CD14-positive monocyte (primary cell): Measurements from ENCODE around the gene KIRREL1. TPM values are rescaled to one million over a fixed set of nuclear protein-coding genes. Genes with fewer than 3 reads are reported as not detected.

Experiments used
- DNase-seq, 3 donors: peaks; one replicate each; pipeline ENCODE4 v3.0.0-alpha.2; 2011 to 2022
- H2AFZ ChIP-seq: 2 replicates; pipeline ENCODE4 v1.6.0; 2012; ENCODE audit warnings: mild to moderate bottlenecking, low read depth, low read length, inconsistent platforms; ENCODE audit not compliant: insufficient read depth, poor library complexity, severe bottlenecking
- H3K27ac ChIP-seq, 2 donors: 1 replicate in 1 of 2; 2 replicates in 1 of 2; pipeline ENCODE4 v1.5.1; 2012 to 2013; ENCODE audit warnings: low read length in 2 of 2, control low read depth in 1 of 2, inconsistent platforms in 1 of 2, low read depth in 1 of 2, mild to moderate bottlenecking in 1 of 2
- H3K27me3 ChIP-seq, 2 donors: one replicate each; pipeline versions ENCODE4 v1.6.0 to v1.6.1; 2011 to 2013; ENCODE audit warnings: low read length in 2 of 2; ENCODE audit not compliant: control insufficient read depth in 2 of 2, insufficient read depth in 2 of 2
- H3K36me3 ChIP-seq, 2 donors: replicated peaks in 1 of 2; 1 replicate in 1 of 2; 2 replicates in 1 of 2; pipeline versions ENCODE4 v1.5.1 to v1.6.1; 2012 to 2013; ENCODE audit warnings: low read length in 2 of 2, control low read depth in 1 of 2, inconsistent platforms in 1 of 2, mild to moderate bottlenecking in 1 of 2; ENCODE audit not compliant: insufficient read depth in 2 of 2, control insufficient read depth in 1 of 2
- H3K4me1 ChIP-seq, 2 donors: 1 replicate in 1 of 2; 2 replicates in 1 of 2; pipeline versions ENCODE4 v1.5.1 to v1.6.1; 2012 to 2013; ENCODE audit warnings: low read length in 2 of 2, control low read depth in 1 of 2, inconsistent platforms in 1 of 2, mild to moderate bottlenecking in 1 of 2, moderate library complexity in 1 of 2; ENCODE audit not compliant: insufficient read depth in 2 of 2, control insufficient read depth in 1 of 2
- H3K4me2 ChIP-seq: replicated peaks from 2 replicates; pipeline ENCODE3; 2012; ENCODE audit warnings: low read length, moderate library complexity, mild to moderate bottlenecking; ENCODE audit not compliant: poor library complexity, severe bottlenecking; ENCODE audit errors: extremely low read depth
- H3K4me3 ChIP-seq, 3 experiments: fragments of 200-600 bp in 1 of 3; sonication (generic) in 1 of 3; replicated peaks in 1 of 3; 1 replicate in 2 of 3; 2 replicates in 1 of 3; pipeline ENCODE4 v1.5.1; 2011 to 2013; ENCODE audit warnings: low read length in 3 of 3, mild to moderate bottlenecking in 3 of 3, control low read depth in 2 of 3, low read depth in 2 of 3, inconsistent platforms in 1 of 3, moderate library complexity in 1 of 3
- H3K79me2 ChIP-seq: 2 replicates; pipeline ENCODE4 v1.6.0; 2012; ENCODE audit warnings: mild to moderate bottlenecking, control low read depth, inconsistent platforms, low read length, moderate library complexity; ENCODE audit not compliant: insufficient read depth
- H3K9ac ChIP-seq: 2 replicates; pipeline ENCODE4 v1.6.0; 2017; ENCODE audit warnings: low read length, mild to moderate bottlenecking; ENCODE audit not compliant: insufficient read depth, poor library complexity, severe bottlenecking
- H3K9me3 ChIP-seq, 2 donors: replicated peaks in 1 of 2; 1 replicate in 1 of 2; 2 replicates in 1 of 2; pipeline versions ENCODE4 v1.5.1 to v1.6.1; 2012 to 2013; ENCODE audit warnings: low read length in 2 of 2, control low read depth in 1 of 2; ENCODE audit not compliant: control insufficient read depth in 1 of 2, insufficient read depth in 1 of 2
- H4K20me1 ChIP-seq: 2 replicates; pipeline ENCODE4 v1.6.0; 2012; ENCODE audit warnings: mild to moderate bottlenecking, low read length, control low read depth, moderate library complexity; ENCODE audit not compliant: insufficient read depth
- H3K27ac Mint-ChIP-seq, 7 donors: one replicate each; pipeline ENCODE4 v1.8.0; 2020; ENCODE audit warnings: mild to moderate bottlenecking in 7 of 7, mixed read lengths in 7 of 7, moderate library complexity in 6 of 7, inconsistent platforms in 2 of 7
- H3K27me3 Mint-ChIP-seq, 3 donors: one replicate each; pipeline ENCODE4 v1.8.0; 2021 to 2022; ENCODE audit warnings: low read depth in 3 of 3, mild to moderate bottlenecking in 3 of 3, mixed read lengths in 3 of 3, moderate library complexity in 3 of 3, inconsistent platforms in 1 of 3
- H3K36me3 Mint-ChIP-seq, 2 donors: one replicate each; pipeline ENCODE4 v1.8.0; 2020; ENCODE audit warnings: mixed read lengths in 2 of 2, inconsistent platforms in 1 of 2, mild to moderate bottlenecking in 1 of 2
- H3K4me1 Mint-ChIP-seq: one replicate; pipeline ENCODE4 v1.8.0; 2020; ENCODE audit warnings: mild to moderate bottlenecking, mixed read lengths
- H3K4me3 Mint-ChIP-seq, 2 donors: one replicate each; pipeline ENCODE4 v1.8.0; 2020; ENCODE audit warnings: mild to moderate bottlenecking in 2 of 2, mixed read lengths in 2 of 2, moderate library complexity in 1 of 2
- H3K9me3 Mint-ChIP-seq, 7 donors: one replicate each; pipeline ENCODE4 v1.8.0; 2020 to 2022; ENCODE audit warnings: mixed read lengths in 7 of 7, mild to moderate bottlenecking in 6 of 7, moderate library complexity in 6 of 7, inconsistent platforms in 2 of 7
- CTCF ChIP-seq: fragments of 200-600 bp; IDR thresholded peaks from one replicate; pipeline ENCODE4 v1.8.0; 2022; ENCODE audit warnings: antibody characterized with exemption, mild to moderate bottlenecking
- WGBS: methylation state at CpG from one replicate; pipeline ENCODE4 v1.1.5; 2013; ENCODE audit warnings: missing lambda C conversion rate; ENCODE audit not compliant: insufficient coverage; 5-methylcytosine and 5-hydroxymethylcytosine counted together
- intact Hi-C, 2 donors: fragments of 100-400 bp; cut with micrococcal nuclease; formaldehyde crosslinking; loops; one replicate each; pipeline versions ENCODE4 v1.15.0 to v1.15.1; 2023
- polyA minus RNA-seq: library from RNA; depleted of rRNA, polyadenylated mRNA; stranded (reverse); fragments of >200 nt; gene quantifications from 2 replicates; pipeline ENCODE4 v1.2.3, GENCODE V29; 2012
- polyA plus RNA-seq, 3 donors: library from polyadenylated mRNA; depleted of rRNA in 1 of 3; unstranded in 2 of 3; stranded (reverse) in 1 of 3; fragments of 300-500 nt in 2 of 3; fragments of >200 nt in 1 of 3; fragmentation: Illumina TruSeq in 2 of 3; gene quantifications; 1 replicate in 2 of 3; 2 replicates in 1 of 3; pipeline ENCODE4 v1.2.3, GENCODE V29; 2012 to 2021
- total RNA-seq, 12 experiments: library from RNA in 1 of 12; stranded (reverse) in 1 of 12; fragments of 120-200 nt in 1 of 12; gene quantifications; one replicate each; pipeline ENCODE4 v1.2.4 and lab custom pipeline; 2013 to 2026; ENCODE audit warnings: mixed read lengths in 6 of 12, inconsistent platforms in 1 of 12

KIRREL1 gene
- total RNA-seq (2013) = 0.13 TPM
- not detected for polyA plus RNA-seq
- polyA minus RNA-seq = under 0.01 TPM in 1 of 2 replicates, not detected in the other
- 0 to 1.5 (median 0.17) reads per million in 11 experiments for total RNA-seq (lab: John Stamatoyannopoulos, UW)

GRCh38 chr1:157993147-157993917 lies at the start of gene KIRREL1:
KIRREL1 (plus strand) TSS chr1:157993645; CDS start chr1:157993677, 32 bp downstream.
- peaks cover 16% of the 10 kb centered on the region for H3K4me1 Mint-ChIP-seq
- no peak for TF ChIP-seq CTCF

GRCh38 chr1:157944663-157945280 lies 48.7 kb upstream of the KIRREL1 start:
- peak overlapping the region; percentile 37 to 80 for H3K4me3 Mint-ChIP-seq

More at GRCh38 chr1:157993147-157993917, at the start of gene KIRREL1:
- H3K4me3 Mint-ChIP-seq = peak within 1 kb of the TSS; percentile 79 to 95
- peak within 1 kb of the TSS; percentile 11 to 74 (median 21) for H3K4me3 ChIP-seq
- H3K27me3 ChIP-seq = peaks cover 24 to 55% of the 10 kb centered on the region in 2 donors
- peaks cover 44 to 72% (median 51%) of the 10 kb centered on the region in 3 donors for H3K27me3 Mint-ChIP-seq
- H3K9ac ChIP-seq = peak within 1 kb of the TSS; percentile 36
- H3K36me3 Mint-ChIP-seq = peaks cover 0 to 4% of the 10 kb centered on the region in 2 donors
- intact Hi-C loops = loop anchor here in 1 of 2 donors (10.0 kb wide), 1 partner anchor 131 kb away; a partner anchor contains a TSS
- no peaks in the 10 kb centered on the region for H3K9me3 ChIP-seq
- no peaks in the 10 kb centered on the region for H3K79me2 ChIP-seq
- H3K4me1 ChIP-seq = peaks cover 11 to 16% of the 10 kb centered on the region in 2 donors
- no peaks in the 10 kb centered on the region for H3K36me3 ChIP-seq
- H3K27ac Mint-ChIP-seq = peak within 1 kb of the TSS in 2 of 7 donors; percentile 6 to 30
- WGBS = under 1% methylated on average over 59 of the region's 62 CpGs
- H3K4me2 ChIP-seq = peak within 1 kb of the TSS; percentile 81
- H3K9me3 Mint-ChIP-seq = peaks cover 0 to 10% (median 2%) of the 10 kb centered on the region in 7 donors
- no peak for DNase-seq
- H4K20me1 ChIP-seq = no peaks in the 10 kb centered on the region
- H2AFZ ChIP-seq = peak within 1 kb of the TSS; percentile 68
- H3K27ac ChIP-seq = no peak within 1 kb of the TSS

More at GRCh38 chr1:157944663-157945280, 48.7 kb upstream of the KIRREL1 start:
- Histone ChIP-seq H2AFZ (no peak overlapping the region), H3K27ac (peak overlapping the region in 1 of 2 donors; percentile 77), H3K27me3 (peaks cover 3 to 5% of the 10 kb centered on the region in 2 donors), H3K4me1 (peaks cover 24 to 33% of the 10 kb centered on the region in 2 donors), H3K4me3 (peak overlapping the region in 1 of 3 experiments; percentile 62), H4K20me1 (no peaks in the 10 kb centered on the region), H3K79me2 (no peaks in the 10 kb centered on the region), H3K9ac (no peak overlapping the region), H3K4me2 (peak overlapping the region; percentile 70), H3K9me3 (no peaks in the 10 kb centered on the region), H3K36me3 (no peaks in the 10 kb centered on the region)
- DNase-seq = peak; percentile 51 to 75 (median 72)
- WGBS = 4% methylated on average over 3 of the region's 5 CpGs
- Mint-ChIP-seq H3K27ac (peak overlapping the region; percentile 75 to 92 (median 86)), H3K4me1 (peaks cover 40% of the 10 kb centered on the region), H3K36me3 (peaks cover 0 to 4% of the 10 kb centered on the region in 2 donors), H3K27me3 (peaks cover 2 to 11% (median 8%) of the 10 kb centered on the region in 3 donors), H3K9me3 (peaks cover 0 to 6% (median 3%) of the 10 kb centered on the region in 7 donors)
- no peak for TF ChIP-seq CTCF
- intact Hi-C loops = loop anchor here in 1 of 2 donors (5.0 to 10.0 kb wide), 2 partner anchors 60 to 362 kb away; no protein-coding TSS in a partner anchor
